GM21576 (cell line): ENCODE data around the gene CYP19A1.
A peak's percentile ranks its signal among the peaks of the same experiment; 100 is the strongest.
"Not testable (repeated sequence)": the region's sequence is repeated elsewhere in the genome, so short reads cannot be mapped to it uniquely, and the experiment has no call there.

ENCODE experiments used
- ATAC-seq: cut with Tn5 transposase; IDR thresholded peaks from one replicate; pipeline ENCODE4 v1.9.1; 2021; ENCODE audit warnings: mild to moderate bottlenecking, moderate library complexity; ENCODE audit not compliant: unreplicated experiment

Gene CYP19A1

GRCh38 chr15:51188791-51189190, 149.6 kb downstream of the CYP19A1 start:
- not testable (repeated sequence) for ATAC-seq

GRCh38 chr15:51186891-51187290, 151.5 kb downstream of the CYP19A1 start:
- ATAC-seq = no peak

GRCh38 chr15:51186181-51186705, 152.2 kb downstream of the CYP19A1 start:
- no peak for ATAC-seq

- ATAC-seq = no peak
Measured at GRCh38 chr15:51185213-51186159, 152.9 kb downstream of the CYP19A1 start.

- no peak for ATAC-seq
Measured at GRCh38 chr15:51184627-51185026, 153.8 kb downstream of the CYP19A1 start.

- ATAC-seq = no peak
Measured at GRCh38 chr15:51183076-51183475, 155.3 kb downstream of the CYP19A1 start.

- no peak for ATAC-seq
Measured at GRCh38 chr15:51181905-51182304, 156.5 kb downstream of the CYP19A1 start.

GRCh38 chr15:51181221-51181620, 157.2 kb downstream of the CYP19A1 start:
- no peak for ATAC-seq

GRCh38 chr15:51180534-51180933, 157.9 kb downstream of the CYP19A1 start:
- no peak for ATAC-seq

- ATAC-seq = no peak
Measured at GRCh38 chr15:51180011-51180410, 158.4 kb downstream of the CYP19A1 start.

GRCh38 chr15:51172193-51172592, 166.2 kb downstream of the CYP19A1 start:
- ATAC-seq = no peak

GRCh38 chr15:51171634-51171932, 166.8 kb downstream of the CYP19A1 start:
- ATAC-seq = no peak

- ATAC-seq = no peak
Measured at GRCh38 chr15:51170882-51171633, 167.3 kb downstream of the CYP19A1 start.

- no peak for ATAC-seq
Measured at GRCh38 chr15:51168700-51169099, 169.7 kb downstream of the CYP19A1 start.

GRCh38 chr15:51163843-51164242, 174.6 kb downstream of the CYP19A1 start:
- no peak for ATAC-seq

- peak; percentile 72 for ATAC-seq
Measured at GRCh38 chr15:51162865-51163762, 175.3 kb downstream of the CYP19A1 start.

GRCh38 chr15:51161491-51162220, 176.7 kb downstream of the CYP19A1 start:
- no peak for ATAC-seq

GRCh38 chr15:51160484-51160883, 177.9 kb downstream of the CYP19A1 start:
- ATAC-seq = no peak
